ENCODE measurements around the gene KLHL1.

Gene KLHL1

DNA sequence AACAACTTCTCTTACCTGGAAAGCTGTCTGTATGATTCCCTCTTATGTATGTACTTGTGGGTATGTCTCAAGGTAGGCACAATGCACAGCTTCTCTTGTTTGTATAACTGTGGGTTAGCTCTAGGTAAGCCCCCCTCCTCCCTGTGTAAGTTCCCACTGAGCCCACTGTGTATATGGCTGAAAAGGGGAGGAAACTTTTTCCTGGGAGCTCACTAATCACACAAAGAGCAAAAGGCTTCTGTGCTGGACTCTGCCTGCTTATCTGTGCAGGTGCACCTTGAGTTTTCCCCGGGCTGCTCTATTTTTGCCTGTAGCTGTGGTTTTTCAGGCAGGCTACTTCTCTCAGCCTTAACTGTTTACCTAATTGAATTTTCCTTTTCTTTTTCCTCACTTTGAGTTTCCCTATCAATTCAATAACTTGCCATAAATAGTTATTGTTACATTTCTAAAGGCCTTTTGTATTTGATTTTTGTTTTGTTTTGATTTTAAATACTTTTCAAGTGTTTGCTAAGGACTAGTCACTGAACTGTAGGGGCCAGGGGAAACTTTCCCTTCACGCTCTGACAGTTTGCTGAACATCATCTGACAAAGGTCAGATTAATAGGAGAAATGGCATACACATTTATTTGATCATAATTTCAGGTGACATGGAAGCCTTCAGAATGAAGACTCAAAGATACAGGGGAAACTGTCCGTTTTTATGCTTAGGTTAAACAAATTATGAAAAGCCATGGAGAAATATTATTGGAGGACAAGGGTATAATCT lies 424.1 kb downstream of the KLHL1 start:
- TF ChIP-seq, protein P1, sequence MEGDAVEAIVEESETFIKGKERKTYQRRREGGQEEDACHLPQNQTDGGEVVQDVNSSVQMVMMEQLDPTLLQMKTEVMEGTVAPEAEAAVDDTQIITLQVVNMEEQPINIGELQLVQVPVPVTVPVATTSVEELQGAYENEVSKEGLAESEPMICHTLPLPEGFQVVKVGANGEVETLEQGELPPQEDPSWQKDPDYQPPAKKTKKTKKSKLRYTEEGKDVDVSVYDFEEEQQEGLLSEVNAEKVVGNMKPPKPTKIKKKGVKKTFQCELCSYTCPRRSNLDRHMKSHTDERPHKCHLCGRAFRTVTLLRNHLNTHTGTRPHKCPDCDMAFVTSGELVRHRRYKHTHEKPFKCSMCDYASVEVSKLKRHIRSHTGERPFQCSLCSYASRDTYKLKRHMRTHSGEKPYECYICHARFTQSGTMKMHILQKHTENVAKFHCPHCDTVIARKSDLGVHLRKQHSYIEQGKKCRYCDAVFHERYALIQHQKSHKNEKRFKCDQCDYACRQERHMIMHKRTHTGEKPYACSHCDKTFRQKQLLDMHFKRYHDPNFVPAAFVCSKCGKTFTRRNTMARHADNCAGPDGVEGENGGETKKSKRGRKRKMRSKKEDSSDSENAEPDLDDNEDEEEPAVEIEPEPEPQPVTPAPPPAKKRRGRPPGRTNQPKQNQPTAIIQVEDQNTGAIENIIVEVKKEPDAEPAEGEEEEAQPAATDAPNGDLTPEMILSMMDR (IDR thresholded peaks at IDR 0.05; ENCODE audit: low read depth, low read length): no peak
- no peak overlapping the region for H3K4me3 ChIP-seq (replicated peaks in 1 of 2; ENCODE audit: low read depth in 2 of 2, low read length in 2 of 2)
- DNase-seq (ENCODE audit: low read depth in 2 of 2): no peak

DNA sequence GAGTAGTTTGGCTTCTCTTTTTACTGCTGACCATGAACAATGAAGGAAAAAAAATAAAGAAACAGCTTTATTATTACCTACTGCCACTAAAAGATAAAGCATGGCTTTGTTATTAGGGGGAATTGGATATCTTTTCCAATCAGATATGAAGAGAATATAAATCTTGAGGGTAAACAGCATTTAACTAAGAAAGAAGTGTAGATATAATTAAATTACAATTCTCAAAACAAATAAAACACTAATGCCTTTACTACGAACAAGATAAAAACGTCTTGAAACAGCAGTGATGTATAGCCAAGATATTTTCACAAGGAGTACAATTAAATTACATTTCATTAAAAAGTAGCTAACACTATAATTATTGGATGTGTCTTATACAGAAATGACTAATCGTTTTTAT lies 426.5 kb downstream of the KLHL1 start:
- TF ChIP-seq, protein P1 (IDR thresholded peaks at IDR 0.05; ENCODE audit: low read depth, low read length): no peak
- DNase-seq (ENCODE audit: low read depth in 2 of 2): no peak
- H3K4me3 ChIP-seq (replicated peaks in 1 of 2; ENCODE audit: low read depth in 2 of 2, low read length in 2 of 2): no peak overlapping the region

DNA sequence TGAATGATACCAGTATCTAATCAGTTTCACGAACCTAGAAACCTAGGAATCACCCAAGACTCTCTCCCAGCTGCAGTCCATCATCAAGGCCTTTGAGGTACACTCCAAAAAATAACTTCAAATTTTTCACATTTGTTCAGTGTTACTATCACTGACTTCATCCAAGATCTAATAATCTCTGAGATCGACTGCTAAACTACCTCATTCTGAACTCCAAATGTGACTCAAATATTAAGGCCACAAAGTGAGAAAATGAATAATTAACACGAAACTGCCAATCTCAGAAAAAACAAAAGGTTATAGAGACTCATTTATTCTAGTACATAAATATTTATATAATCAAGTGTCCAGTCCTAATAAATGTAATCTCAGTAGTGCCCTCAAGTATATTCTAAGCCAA lies 430.9 kb downstream of the KLHL1 start:
- no peak for DNase-seq (ENCODE audit: low read depth in 2 of 2)
- TF ChIP-seq, protein P1 (IDR thresholded peaks at IDR 0.05; ENCODE audit: low read depth, low read length): no peak
- H3K4me3 ChIP-seq (replicated peaks in 1 of 2; ENCODE audit: low read depth in 2 of 2, low read length in 2 of 2): no peak overlapping the region

DNA sequence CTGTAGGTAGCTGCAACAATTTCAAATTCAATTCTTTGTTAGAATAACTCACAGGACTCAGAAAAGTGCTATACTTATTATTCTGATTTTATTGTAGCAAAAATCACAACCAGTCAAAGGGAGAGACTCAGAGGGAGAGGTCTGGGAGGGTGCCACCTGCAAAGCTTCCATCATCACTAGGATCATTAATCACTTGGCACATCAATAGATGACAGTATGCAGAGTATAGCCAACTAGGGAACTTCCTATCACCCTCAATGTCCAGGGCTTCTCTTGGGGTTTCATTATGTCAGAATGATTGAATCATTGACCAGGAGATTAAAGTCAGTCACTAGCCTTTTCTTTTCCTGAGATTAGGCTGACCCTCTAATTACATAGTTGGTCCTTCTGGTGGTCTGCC lies 432.0 kb downstream of the KLHL1 start:
- TF ChIP-seq, protein P1 (IDR thresholded peaks at IDR 0.05; ENCODE audit: low read depth, low read length): no peak
- no peak overlapping the region for H3K4me3 ChIP-seq (replicated peaks in 1 of 2; ENCODE audit: low read depth in 2 of 2, low read length in 2 of 2)
- DNase-seq (ENCODE audit: low read depth in 2 of 2): no peak

DNA sequence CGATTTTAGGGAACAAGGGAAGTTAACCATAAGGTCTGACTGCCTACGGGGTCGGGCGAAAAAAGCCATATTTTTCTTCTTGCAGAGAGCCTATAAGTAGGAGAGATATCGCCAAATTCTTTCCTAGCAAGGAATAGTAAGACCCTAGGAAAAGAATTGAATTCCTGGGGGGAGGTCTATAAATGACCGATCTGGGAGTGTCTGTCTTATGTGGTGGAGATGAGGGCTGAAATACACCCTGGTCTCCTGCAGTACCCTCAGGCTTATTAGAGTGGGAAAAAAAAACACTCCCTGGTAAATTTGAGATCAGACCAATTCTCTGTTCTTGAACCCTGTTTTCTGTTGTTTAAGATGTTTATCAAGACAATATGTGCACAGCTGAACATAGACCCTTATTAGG lies 448.1 kb downstream of the KLHL1 start:
- no peak for DNase-seq (ENCODE audit: low read depth in 2 of 2)
- H3K4me3 ChIP-seq (replicated peaks in 1 of 2; ENCODE audit: low read depth in 2 of 2, low read length in 2 of 2): no peak overlapping the region
- TF ChIP-seq, protein P1 (IDR thresholded peaks at IDR 0.05; ENCODE audit: low read depth, low read length): no peak

DNA sequence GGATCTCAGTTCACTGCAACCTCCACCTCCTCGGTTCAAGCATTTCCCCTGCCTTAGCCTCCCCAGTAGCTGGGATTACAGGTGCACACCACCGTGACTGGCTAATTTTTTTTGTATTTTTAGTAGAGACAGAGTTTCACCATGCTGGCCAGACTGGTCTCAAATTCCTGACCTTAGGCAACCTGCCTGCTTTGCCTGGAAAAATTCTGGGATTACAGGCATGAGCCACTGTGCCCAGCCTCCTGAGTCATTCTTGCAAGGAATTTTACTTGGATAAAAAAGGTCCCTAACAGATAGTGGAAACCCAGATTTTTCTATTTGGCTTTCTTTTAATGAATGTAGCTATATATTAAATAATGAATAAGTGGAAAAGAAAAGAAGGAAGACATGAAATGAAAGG lies 450.6 kb downstream of the KLHL1 start:
- TF ChIP-seq, protein P1 (IDR thresholded peaks at IDR 0.05; ENCODE audit: low read depth, low read length): no peak
- DNase-seq (ENCODE audit: low read depth in 2 of 2): no peak
- H3K4me3 ChIP-seq (replicated peaks in 1 of 2; ENCODE audit: low read depth in 2 of 2, low read length in 2 of 2): no peak overlapping the region

DNA sequence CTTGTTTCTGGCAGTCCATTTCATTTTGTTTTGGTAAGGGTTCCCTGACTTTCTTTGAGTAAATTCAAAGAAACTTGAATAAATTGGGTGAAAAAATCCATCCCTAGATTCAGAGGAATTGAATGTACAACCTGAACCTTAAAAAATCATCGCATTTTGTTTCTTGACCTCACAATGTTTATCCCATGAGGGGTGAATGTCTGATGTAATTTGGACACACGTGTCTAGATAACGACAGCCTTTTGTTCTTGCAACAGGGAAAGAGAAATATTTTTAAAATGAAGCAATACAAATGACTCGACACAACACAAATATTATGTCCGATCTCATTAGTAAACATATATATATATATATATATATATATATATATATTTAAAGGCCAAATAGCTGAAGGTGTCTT lies 453.9 kb downstream of the KLHL1 start:
- H3K4me3 ChIP-seq (replicated peaks in 1 of 2; ENCODE audit: low read depth in 2 of 2, low read length in 2 of 2): no peak overlapping the region
- TF ChIP-seq, protein P1 (IDR thresholded peaks at IDR 0.05; ENCODE audit: low read depth, low read length): no peak
- no peak for DNase-seq (ENCODE audit: low read depth in 2 of 2)
